AG09309 (cell line): ENCODE results near the gene PPARA.

ENCODE experiments used
- DNase-seq: peaks from one replicate; pipeline ENCODE4 v3.0.0-alpha.2; 2010; ENCODE audit warnings: low read depth
- H3K4me3 ChIP-seq: 2 replicates; pipeline ENCODE4 v1.5.1; 2011; ENCODE audit warnings: mild to moderate bottlenecking, low read depth, low read length, moderate library complexity; ENCODE audit not compliant: control insufficient read depth
- CTCF ChIP-seq: IDR thresholded peaks from 2 replicates; pipeline ENCODE4 v1.5.1; 2011; ENCODE audit warnings: mild to moderate bottlenecking, low read depth, low read length, inconsistent platforms; ENCODE audit not compliant: insufficient read depth, control insufficient read depth; ENCODE audit errors: missing control alignments

The PPARA gene

GRCh38 chr22:46162285-46162684 lies 12.0 kb downstream of the PPARA start:
- no peak for TF ChIP-seq CTCF
- no peak overlapping the region for H3K4me3 ChIP-seq
- no peak for DNase-seq

- TF ChIP-seq CTCF: no peak
- no peak overlapping the region for H3K4me3 ChIP-seq
- DNase-seq: no peak
Observed at GRCh38 chr22:46162771-46163556, 12.6 kb downstream of the PPARA start.

DNA sequence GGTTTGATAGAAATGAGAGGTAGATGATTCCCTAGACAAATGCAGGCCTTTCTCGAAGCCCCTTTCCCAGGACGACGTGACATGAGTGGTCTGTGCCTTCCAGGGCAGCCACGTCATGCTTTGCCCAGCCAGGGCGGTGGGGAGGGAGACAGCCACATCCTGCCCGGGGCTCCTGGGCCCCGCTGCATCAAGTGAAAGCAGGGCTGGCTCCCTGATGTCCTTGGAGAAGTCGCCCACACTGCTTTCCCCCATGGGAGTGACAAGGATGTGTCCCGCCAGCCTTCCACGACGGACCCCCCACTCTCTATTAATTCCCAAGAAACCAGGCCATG lies 13.2 kb downstream of the PPARA start:
- no peak for TF ChIP-seq CTCF
- no peak for DNase-seq

GRCh38 chr22:46165977-46166376 lies 15.7 kb downstream of the PPARA start:
- DNase-seq: no peak
- TF ChIP-seq CTCF: no peak
- H3K4me3 ChIP-seq: no peak overlapping the region

More for the DNA sequence above, 13.2 kb downstream of the PPARA start:
- no peak overlapping the region for H3K4me3 ChIP-seq

- TF ChIP-seq CTCF: no peak
- DNase-seq: no peak
- no peak overlapping the region for H3K4me3 ChIP-seq
Observed at GRCh38 chr22:46169628-46170027, 19.3 kb downstream of the PPARA start.

DNA sequence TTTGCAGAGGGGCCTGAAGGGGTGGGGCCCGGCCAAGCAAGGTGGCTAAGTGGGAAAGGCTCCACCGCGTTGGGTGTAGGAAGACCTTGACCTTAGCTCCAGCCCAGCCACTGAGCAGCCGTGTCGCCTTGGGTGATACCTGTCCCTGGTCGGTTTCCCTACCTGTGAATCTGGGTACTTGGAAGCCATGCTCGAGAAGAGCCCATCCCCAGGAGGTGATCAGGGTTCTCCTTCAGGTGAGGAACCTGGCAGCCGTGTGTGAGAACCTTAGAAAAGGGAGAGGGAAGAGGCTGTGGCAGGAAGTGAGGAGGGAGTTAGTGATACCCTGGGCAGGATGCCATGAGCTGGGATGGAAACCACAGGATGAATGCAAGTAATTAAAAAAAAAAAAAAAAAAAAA lies 21.6 kb downstream of the PPARA start:
- H3K4me3 ChIP-seq: no peak overlapping the region
- TF ChIP-seq CTCF: no peak

GRCh38 chr22:46172522-46173110 lies 22.3 kb downstream of the PPARA start:
- no peak overlapping the region for H3K4me3 ChIP-seq
- no peak for DNase-seq
- TF ChIP-seq CTCF: no peak

More for the DNA sequence above, 21.6 kb downstream of the PPARA start:
- DNase-seq: peak; percentile 62
